ENCODE results near the gene MYL10. TPM values are rescaled to one million over a fixed set of nuclear protein-coding genes. Genes with fewer than 3 reads are reported as not detected.

MYL10 gene
- total and polyA plus RNA-seq, 2 experiments from 2014 or later: 0.23 to 1.2 TPM

DNA sequence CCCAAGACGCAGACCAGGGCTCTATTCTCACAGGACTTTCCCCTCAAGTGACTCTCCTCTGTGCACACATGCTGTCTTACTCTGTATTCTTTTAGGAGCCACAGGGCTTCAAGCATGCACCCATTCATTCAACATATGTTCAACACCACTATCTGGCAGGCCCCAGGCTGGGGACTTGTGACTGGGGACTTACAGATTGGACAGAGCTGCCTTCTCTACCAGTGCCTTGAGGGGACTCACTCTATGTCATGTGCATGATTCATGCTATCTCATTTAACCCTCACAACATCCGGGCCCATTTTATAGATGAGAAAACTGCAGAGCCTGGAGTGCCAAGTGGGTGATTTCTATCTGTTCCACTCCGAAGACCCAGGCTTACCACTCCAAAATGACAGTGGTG, 34.3 kb downstream of the MYL10 start:
- TF ChIP-seq, protein P1, sequence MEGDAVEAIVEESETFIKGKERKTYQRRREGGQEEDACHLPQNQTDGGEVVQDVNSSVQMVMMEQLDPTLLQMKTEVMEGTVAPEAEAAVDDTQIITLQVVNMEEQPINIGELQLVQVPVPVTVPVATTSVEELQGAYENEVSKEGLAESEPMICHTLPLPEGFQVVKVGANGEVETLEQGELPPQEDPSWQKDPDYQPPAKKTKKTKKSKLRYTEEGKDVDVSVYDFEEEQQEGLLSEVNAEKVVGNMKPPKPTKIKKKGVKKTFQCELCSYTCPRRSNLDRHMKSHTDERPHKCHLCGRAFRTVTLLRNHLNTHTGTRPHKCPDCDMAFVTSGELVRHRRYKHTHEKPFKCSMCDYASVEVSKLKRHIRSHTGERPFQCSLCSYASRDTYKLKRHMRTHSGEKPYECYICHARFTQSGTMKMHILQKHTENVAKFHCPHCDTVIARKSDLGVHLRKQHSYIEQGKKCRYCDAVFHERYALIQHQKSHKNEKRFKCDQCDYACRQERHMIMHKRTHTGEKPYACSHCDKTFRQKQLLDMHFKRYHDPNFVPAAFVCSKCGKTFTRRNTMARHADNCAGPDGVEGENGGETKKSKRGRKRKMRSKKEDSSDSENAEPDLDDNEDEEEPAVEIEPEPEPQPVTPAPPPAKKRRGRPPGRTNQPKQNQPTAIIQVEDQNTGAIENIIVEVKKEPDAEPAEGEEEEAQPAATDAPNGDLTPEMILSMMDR (IDR thresholded peaks at IDR 0.05; ENCODE audit: poor library complexity): no peak
- TF ChIP-seq EZH2phosphoT487 (IDR thresholded peaks at IDR 0.05; ENCODE audit: low read depth, severe bottlenecking, unreplicated experiment) (no peak), EZH2 (IDR thresholded peaks at IDR 0.05; ENCODE audit: borderline replicate concordance) (no peak)
- H4K20me1 ChIP-seq (ENCODE audit: insufficient read depth, poor library complexity, severe bottlenecking): no peaks in the 10 kb centered on the region
- no peaks in the 10 kb centered on the region for H3K9me2 ChIP-seq (replicated peaks; ENCODE audit: insufficient read depth)
- no peaks in the 10 kb centered on the region for H3K36me3 ChIP-seq (replicated peaks; ENCODE audit: insufficient read depth, low read depth)
- H3K27me3 ChIP-seq: no peaks in the 10 kb centered on the region
- no peaks in the 10 kb centered on the region for H3K79me2 ChIP-seq
- WGBS (ENCODE audit: low lambda C conversion rate, missing lambda C conversion rate): 88% methylated on average over 3 of the region's 3 CpGs
- no peaks in the 10 kb centered on the region for H3K9me3 ChIP-seq (ENCODE audit: low read depth)
- H3K4me3 ChIP-seq: no peak overlapping the region
- no peak overlapping the region for H3K27ac ChIP-seq
- peaks cover 11% of the 10 kb centered on the region for H3K4me1 ChIP-seq (ENCODE audit: insufficient read depth)
- H3K4me2 ChIP-seq: no peak overlapping the region
- DNase-seq (ENCODE audit: low spot score): no peak
- H2AFZ ChIP-seq: no peak overlapping the region

- no peaks in the 10 kb centered on the region for H4K20me1 ChIP-seq (ENCODE audit: insufficient read depth, poor library complexity, severe bottlenecking)
- no peak for DNase-seq (ENCODE audit: low spot score)
- H3K79me2 ChIP-seq: no peaks in the 10 kb centered on the region
- TF ChIP-seq EZH2 (IDR thresholded peaks at IDR 0.05; ENCODE audit: borderline replicate concordance) (no peak), EZH2phosphoT487 (IDR thresholded peaks at IDR 0.05; ENCODE audit: low read depth, severe bottlenecking, unreplicated experiment) (no peak)
- TF ChIP-seq, protein P1 (IDR thresholded peaks at IDR 0.05; ENCODE audit: poor library complexity): no peak
- no peaks in the 10 kb centered on the region for H3K27me3 ChIP-seq
- H3K4me3 ChIP-seq: no peak overlapping the region
- no peak overlapping the region for H3K4me2 ChIP-seq
- H3K27ac ChIP-seq: no peak overlapping the region
- H3K36me3 ChIP-seq (replicated peaks; ENCODE audit: insufficient read depth, low read depth): no peaks in the 10 kb centered on the region
- no peaks in the 10 kb centered on the region for H3K9me3 ChIP-seq (ENCODE audit: low read depth)
- H3K4me1 ChIP-seq (ENCODE audit: insufficient read depth): peaks cover 8% of the 10 kb centered on the region
- H2AFZ ChIP-seq: no peak overlapping the region
- 93% methylated on average over 6 of the region's 6 CpGs for WGBS (ENCODE audit: low lambda C conversion rate, missing lambda C conversion rate)
- no peaks in the 10 kb centered on the region for H3K9me2 ChIP-seq (replicated peaks; ENCODE audit: insufficient read depth)
These were observed 35.5 kb downstream of the MYL10 start for GRCh38 chr7:101593556-101593955.

DNA sequence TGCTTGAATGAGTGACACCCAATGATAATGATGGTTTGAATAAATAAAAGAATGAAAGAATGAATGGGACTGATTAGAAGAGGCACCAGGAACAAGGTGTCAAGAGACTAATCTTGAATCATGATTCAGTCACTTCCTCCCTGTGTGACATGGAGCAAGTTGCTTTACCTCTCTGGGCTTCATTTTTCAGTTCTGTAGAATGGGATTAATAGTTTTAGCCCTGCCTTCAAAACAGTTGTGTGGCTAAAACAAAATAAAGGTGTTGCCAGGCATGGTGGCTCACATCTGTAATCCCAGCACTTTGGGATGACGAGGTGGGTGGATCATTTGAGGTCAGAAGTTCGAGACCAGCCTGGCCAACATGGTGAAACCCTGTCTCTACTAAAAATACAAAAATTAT, 37.6 kb downstream of the MYL10 start:
- Histone ChIP-seq H2AFZ (no peak overlapping the region), H3K9me3 (ENCODE audit: low read depth) (no peaks in the 10 kb centered on the region), H3K36me3 (replicated peaks; ENCODE audit: insufficient read depth, low read depth) (no peaks in the 10 kb centered on the region), H3K4me2 (no peak overlapping the region), H4K20me1 (ENCODE audit: insufficient read depth, poor library complexity, severe bottlenecking) (no peaks in the 10 kb centered on the region), H3K9me2 (replicated peaks; ENCODE audit: insufficient read depth) (no peaks in the 10 kb centered on the region), H3K79me2 (no peaks in the 10 kb centered on the region), H3K4me1 (ENCODE audit: insufficient read depth) (peaks cover 23% of the 10 kb centered on the region), H3K27ac (no peak overlapping the region), H3K27me3 (no peaks in the 10 kb centered on the region), H3K4me3 (no peak overlapping the region)
- WGBS (ENCODE audit: low lambda C conversion rate, missing lambda C conversion rate): 94% methylated on average over 2 of the region's 2 CpGs
- TF ChIP-seq, protein P1 (IDR thresholded peaks at IDR 0.05; ENCODE audit: poor library complexity): no peak
- TF ChIP-seq EZH2phosphoT487 (IDR thresholded peaks at IDR 0.05; ENCODE audit: low read depth, severe bottlenecking, unreplicated experiment): no peak
- no peak for TF ChIP-seq EZH2 (IDR thresholded peaks at IDR 0.05; ENCODE audit: borderline replicate concordance)
- no peak for DNase-seq (ENCODE audit: low spot score)
